Neural cell (in vitro differentiated cells): ENCODE results near the gene HS6ST2. TPM values are rescaled to one million over a fixed set of nuclear protein-coding genes. Genes with fewer than 3 reads are reported as not detected.

Experiments used
- H2AFZ ChIP-seq: fragments of 200-600, 300-800 bp; sonication (generic), shearing (Covaris generic); 2 replicates; pipeline ENCODE4 v1.6.0; 2014; ENCODE audit warnings: low read depth, mild to moderate bottlenecking, antibody characterized with exemption, low read length, moderate library complexity
- H3F3A ChIP-seq: fragments of 200-600 bp; shearing (Covaris generic); 2 replicates; pipeline ENCODE4 v1.6.1; 2016; ENCODE audit warnings: mild to moderate bottlenecking, moderate library complexity, mixed read lengths, antibody characterized with exemption, low read length; ENCODE audit not compliant: insufficient read depth, poor library complexity, severe bottlenecking
- H3K27ac ChIP-seq: fragments of 200-600, 300-800 bp; sonication (generic), shearing (Covaris generic); 2 replicates; pipeline ENCODE4 v1.5.1; 2014; ENCODE audit warnings: mild to moderate bottlenecking, low read length, moderate library complexity
- H3K27me3 ChIP-seq: fragments of 300-800, 200-600 bp; sonication (generic), shearing (Covaris generic); 2 replicates; pipeline ENCODE4 v1.6.0; 2014; ENCODE audit warnings: mild to moderate bottlenecking, low read depth, low read length, moderate library complexity; ENCODE audit not compliant: insufficient read depth
- H3K36me3 ChIP-seq: fragments of 300-800, 200-600 bp; sonication (generic), shearing (Covaris generic); 2 replicates; pipeline ENCODE4 v1.5.1; 2014; ENCODE audit warnings: mild to moderate bottlenecking, antibody characterized with exemption, low read length, moderate library complexity; ENCODE audit not compliant: insufficient read depth
- H3K4me2 ChIP-seq: fragments of 300-800, 200-600 bp; sonication (generic), shearing (Covaris generic); 2 replicates; pipeline ENCODE4 v1.6.0; 2014; ENCODE audit warnings: mild to moderate bottlenecking, low read length
- H3K4me3 ChIP-seq: fragments of 300-800, 200-600 bp; sonication (generic), shearing (Covaris generic); 2 replicates; pipeline ENCODE4 v1.5.1; 2014; ENCODE audit warnings: mild to moderate bottlenecking, low read length, moderate library complexity
- H3K79me2 ChIP-seq: fragments of 200-600 bp; shearing (Covaris generic); replicated peaks from 2 replicates; pipeline ENCODE4 v1.6.0; 2014; ENCODE audit warnings: mild to moderate bottlenecking, low read length, moderate library complexity; ENCODE audit not compliant: insufficient read depth
- H3K9ac ChIP-seq: fragments of 300-800, 200-600 bp; sonication (generic), shearing (Covaris generic); 2 replicates; pipeline ENCODE4 v1.6.1; 2016; ENCODE audit warnings: mild to moderate bottlenecking, low read length, mixed read lengths
- H3K9me2 ChIP-seq: fragments of 200-600 bp; shearing (Covaris generic); 2 replicates; pipeline ENCODE4 v1.6.1; 2016; ENCODE audit warnings: mild to moderate bottlenecking, low read length, mixed read lengths; ENCODE audit not compliant: insufficient read depth
- H3K9me3 ChIP-seq: fragments of 200-600, 300-800 bp; sonication (generic), shearing (Covaris generic); 2 replicates; pipeline ENCODE4 v1.6.1; 2016; ENCODE audit warnings: mild to moderate bottlenecking, mixed run types, low read length, moderate library complexity, mixed read lengths
- H4K20me1 ChIP-seq: fragments of 200-600 bp; shearing (Covaris generic); 2 replicates; pipeline ENCODE4 v1.6.1; 2016; ENCODE audit warnings: mild to moderate bottlenecking, mixed run types; ENCODE audit not compliant: insufficient read depth
- CTCF ChIP-seq: fragments of 450-650 bp; IDR thresholded peaks from 2 replicates; pipeline ENCODE4 v1.5.1; 2014; ENCODE audit warnings: antibody characterized with exemption, mild to moderate bottlenecking, moderate library complexity; ENCODE audit not compliant: poor library complexity, severe bottlenecking
- EP300 ChIP-seq: fragments of 450-650 bp; conservative IDR thresholded peaks from 2 replicates; pipeline ENCODE4 v1.6.1; 2014; ENCODE audit warnings: antibody characterized with exemption, mild to moderate bottlenecking, moderate library complexity; ENCODE audit not compliant: poor library complexity, severe bottlenecking
- EZH2 ChIP-seq: fragments of 200-600, 300-800 bp; shearing (Covaris generic), sonication (generic); IDR thresholded peaks from 2 replicates; pipeline ENCODE4 v1.6.1; 2014; ENCODE audit warnings: antibody characterized with exemption, low read length, borderline replicate concordance, mild to moderate bottlenecking; ENCODE audit not compliant: insufficient read depth, poor library complexity, severe bottlenecking
- MXI1 ChIP-seq: fragments of 450-650 bp; conservative IDR thresholded peaks from 2 replicates; pipeline ENCODE4 v1.6.1; 2014; ENCODE audit warnings: antibody characterized with exemption, mild to moderate bottlenecking; ENCODE audit not compliant: poor library complexity, severe bottlenecking
- POLR2AphosphoS5 ChIP-seq: IDR thresholded peaks from 2 replicates; pipeline ENCODE4 v1.6.1; 2012
- RAD21 ChIP-seq: fragments of 450-650 bp; conservative IDR thresholded peaks from 2 replicates; pipeline ENCODE4 v1.6.1; 2014; ENCODE audit warnings: antibody characterized with exemption, mild to moderate bottlenecking, moderate library complexity
- SMC3 ChIP-seq: fragments of 450-650 bp; conservative IDR thresholded peaks from 2 replicates; pipeline ENCODE4 v1.6.1; 2014; ENCODE audit warnings: antibody characterized with exemption, mild to moderate bottlenecking, moderate library complexity; ENCODE audit not compliant: poor library complexity
- TAF1 ChIP-seq: IDR thresholded peaks from 2 replicates; pipeline ENCODE4 v1.6.1; 2012; ENCODE audit warnings: low read depth
- polyA plus RNA-seq: library from polyadenylated mRNA; depleted of rRNA; stranded (reverse); fragments of >200 nt; gene quantifications from 2 replicates; pipeline ENCODE4 v1.2.3, GENCODE V29; 2014
- TF ChIP-seq, protein P1 (sequence below): IDR thresholded peaks from 2 replicates; pipeline ENCODE4 v1.6.1; 2012; ENCODE audit warnings: borderline replicate concordance

Gene HS6ST2
- polyA plus RNA-seq, 1 donor from 2014 or later, result 43.0 TPM

- H3K27me3 ChIP-seq, result no peaks in the 10 kb centered on the region
- H3F3A ChIP-seq, result no peaks in the 10 kb centered on the region
- no peak overlapping the region for H3K27ac ChIP-seq
- no peaks in the 10 kb centered on the region for H3K9me3 ChIP-seq
- H4K20me1 ChIP-seq, result no peaks in the 10 kb centered on the region
- H3K9me2 ChIP-seq, result no peaks in the 10 kb centered on the region
- no peak overlapping the region for H3K9ac ChIP-seq
- H2AFZ ChIP-seq, result no peak overlapping the region
- no peaks in the 10 kb centered on the region for H3K36me3 ChIP-seq
- no peak overlapping the region for H3K4me2 ChIP-seq
- no peak overlapping the region for H3K4me3 ChIP-seq
- TF ChIP-seq MXI1, result no peak
- TF ChIP-seq TAF1, result no peak
- TF ChIP-seq EZH2, result no peak
- no peak for TF ChIP-seq POLR2AphosphoS5
- TF ChIP-seq, protein P1, sequence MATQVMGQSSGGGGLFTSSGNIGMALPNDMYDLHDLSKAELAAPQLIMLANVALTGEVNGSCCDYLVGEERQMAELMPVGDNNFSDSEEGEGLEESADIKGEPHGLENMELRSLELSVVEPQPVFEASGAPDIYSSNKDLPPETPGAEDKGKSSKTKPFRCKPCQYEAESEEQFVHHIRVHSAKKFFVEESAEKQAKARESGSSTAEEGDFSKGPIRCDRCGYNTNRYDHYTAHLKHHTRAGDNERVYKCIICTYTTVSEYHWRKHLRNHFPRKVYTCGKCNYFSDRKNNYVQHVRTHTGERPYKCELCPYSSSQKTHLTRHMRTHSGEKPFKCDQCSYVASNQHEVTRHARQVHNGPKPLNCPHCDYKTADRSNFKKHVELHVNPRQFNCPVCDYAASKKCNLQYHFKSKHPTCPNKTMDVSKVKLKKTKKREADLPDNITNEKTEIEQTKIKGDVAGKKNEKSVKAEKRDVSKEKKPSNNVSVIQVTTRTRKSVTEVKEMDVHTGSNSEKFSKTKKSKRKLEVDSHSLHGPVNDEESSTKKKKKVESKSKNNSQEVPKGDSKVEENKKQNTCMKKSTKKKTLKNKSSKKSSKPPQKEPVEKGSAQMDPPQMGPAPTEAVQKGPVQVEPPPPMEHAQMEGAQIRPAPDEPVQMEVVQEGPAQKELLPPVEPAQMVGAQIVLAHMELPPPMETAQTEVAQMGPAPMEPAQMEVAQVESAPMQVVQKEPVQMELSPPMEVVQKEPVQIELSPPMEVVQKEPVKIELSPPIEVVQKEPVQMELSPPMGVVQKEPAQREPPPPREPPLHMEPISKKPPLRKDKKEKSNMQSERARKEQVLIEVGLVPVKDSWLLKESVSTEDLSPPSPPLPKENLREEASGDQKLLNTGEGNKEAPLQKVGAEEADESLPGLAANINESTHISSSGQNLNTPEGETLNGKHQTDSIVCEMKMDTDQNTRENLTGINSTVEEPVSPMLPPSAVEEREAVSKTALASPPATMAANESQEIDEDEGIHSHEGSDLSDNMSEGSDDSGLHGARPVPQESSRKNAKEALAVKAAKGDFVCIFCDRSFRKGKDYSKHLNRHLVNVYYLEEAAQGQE, result no peak
- no peak for TF ChIP-seq SMC3
- TF ChIP-seq EP300, result no peak
- no peak for TF ChIP-seq CTCF
- H3K79me2 ChIP-seq, result no peaks in the 10 kb centered on the region
Observed at GRCh38 chrX:132676102-132676501, 282.3 kb downstream of the HS6ST2 start.

- Histone ChIP-seq H3K9me3 (no peaks in the 10 kb centered on the region), H3K9me2 (no peaks in the 10 kb centered on the region), H3K4me2 (no peak overlapping the region), H3K27me3 (no peaks in the 10 kb centered on the region), H2AFZ (no peak overlapping the region), H3F3A (no peaks in the 10 kb centered on the region), H3K79me2 (no peaks in the 10 kb centered on the region), H4K20me1 (no peaks in the 10 kb centered on the region), H3K36me3 (no peaks in the 10 kb centered on the region), H3K4me3 (no peak overlapping the region), H3K27ac (no peak overlapping the region), H3K9ac (no peak overlapping the region)
- TF ChIP-seq, protein P1, result no peak
- no peak for TF ChIP-seq EP300
- TF ChIP-seq EZH2, result no peak
- TF ChIP-seq MXI1, result no peak
- TF ChIP-seq POLR2AphosphoS5, result no peak
- no peak for TF ChIP-seq SMC3
- TF ChIP-seq RAD21, result no peak
- no peak for TF ChIP-seq CTCF
- TF ChIP-seq TAF1, result no peak
Observed at GRCh38 chrX:132673331-132673730, 285.1 kb downstream of the HS6ST2 start.
